Cardiac ventricle fibroblast (primary cell): ENCODE data around the gene ACHE. TPM values are rescaled to one million over a fixed set of nuclear protein-coding genes. Genes with fewer than 3 reads are reported as not detected.

Experiments used
- total RNA-seq: library from RNA; depleted of rRNA; stranded (reverse); fragments of >200 nt; gene quantifications from 2 replicates; pipeline ENCODE4 v1.2.3, GENCODE V29; 2015

The ACHE gene
- not detected in 2 replicates for total RNA-seq

GRCh38 chr7:100895701-100895955 is at the start of gene ACHE:
Gene ACHE (minus strand): TSS chr7:100895888. CDS start chr7:100894232, 1,656 bp downstream.

GRCh38 chr7:100888988-100889750 is 6.5 kb downstream of the ACHE start, which contains the start of gene UFSP1:
Gene UFSP1 (minus strand): TSS chr7:100889715. CDS start chr7:100889271, 444 bp downstream.

GRCh38 chr7:100874577-100875355 is 20.9 kb downstream of the ACHE start, which contains the start of gene SRRT:
Gene SRRT (plus strand): TSS chr7:100875103. CDS start chr7:100875591, 488 bp downstream.

GRCh38 chr7:100867040-100867775 is 28.5 kb downstream of the ACHE start, which contains the start of gene TRIP6:
Gene TRIP6 (plus strand): TSS chr7:100867387. CDS start chr7:100867498, 111 bp downstream.

GRCh38 chr7:100852048-100852872 is 43.4 kb downstream of the ACHE start, which contains the start of gene SLC12A9:
Gene SLC12A9 (plus strand): TSS chr7:100852713. CDS start chr7:100854198, 1,485 bp downstream.

Other genes with a start within 250 kb of the ACHE start
- not detected in 2 replicates for gene ACTL6B, start 239.4 kb downstream of the ACHE start, total RNA-seq
- 134 and 160 TPM in 2 replicates for gene GNB2, start 222.1 kb downstream of the ACHE start, total RNA-seq
- gene GIGYF1, start 201.6 kb downstream of the ACHE start, total RNA-seq: 9.1 and 11.0 TPM in 2 replicates
- 22.4 and 26.2 TPM in 2 replicates for gene POP7, start 189.8 kb downstream of the ACHE start, total RNA-seq
- gene EPO, start 175.4 kb downstream of the ACHE start, total RNA-seq: not detected in 2 replicates
- not detected in 2 replicates for gene ZAN, start 162.3 kb downstream of the ACHE start, total RNA-seq
- gene EPHB4, start 68.4 kb downstream of the ACHE start, total RNA-seq: 22.8 and 29.5 TPM in 2 replicates
- 12.7 and 18.8 TPM in 2 replicates for gene SLC12A9, start 43.2 kb downstream of the ACHE start, total RNA-seq
- gene TRIP6, start 28.5 kb downstream of the ACHE start, total RNA-seq: 84.1 and 115 TPM in 2 replicates
- 35.5 and 36.9 TPM in 2 replicates for gene SRRT, start 20.8 kb downstream of the ACHE start, total RNA-seq
- 2.5 and 7.7 TPM in 2 replicates for gene UFSP1, start 6.2 kb downstream of the ACHE start, total RNA-seq
- not detected in 2 replicates for gene MUC3A, start 53.6 kb upstream of the ACHE start, total RNA-seq
- gene MUC12, start 73.7 kb upstream of the ACHE start, total RNA-seq: 0.54 TPM in 1 of 2 replicates, not detected in the other
- gene MUC17, start 124.2 kb upstream of the ACHE start, total RNA-seq: not detected in 2 replicates
- 12.6 and 13.3 TPM in 2 replicates for gene TRIM56, start 189.6 kb upstream of the ACHE start, total RNA-seq
- 408 and 426 TPM in 2 replicates for gene SERPINE1, start 231.2 kb upstream of the ACHE start, total RNA-seq